Activated CD8-positive, alpha-beta memory T cell treated with anti-CD3 and anti-CD28 coated beads for 36 hours (primary cell): ENCODE data around the gene EMP2. TPM values are rescaled to one million over a fixed set of nuclear protein-coding genes. Genes with fewer than 3 reads are reported as not detected.
"Not testable (repeated sequence)": the region's sequence is repeated elsewhere in the genome, so short reads cannot be mapped to it uniquely, and the experiment has no call there.

Source experiments
- CTCF ChIA-PET: fragments of 350-600 bp; sonication (Branson Sonifier 250); formaldehyde crosslinking; loops from one replicate; lab custom pipeline; 2021; ENCODE audit warnings: antibody characterized with exemption; lab: Charles Lee
- POLR2A ChIA-PET: fragments of 350-600 bp; sonication (Branson Sonifier 250); formaldehyde crosslinking; loops from one replicate; lab custom pipeline; 2021; ENCODE audit warnings: antibody characterized with exemption; lab: Charles Lee
- total RNA-seq, 2 experiments: library from RNA; stranded (reverse); gene quantifications; one replicate each; pipeline ENCODE4 v1.2.3, GENCODE V29; 2021

Gene EMP2
- total RNA-seq, 2 experiments from 2014 or later: not detected

DNA sequence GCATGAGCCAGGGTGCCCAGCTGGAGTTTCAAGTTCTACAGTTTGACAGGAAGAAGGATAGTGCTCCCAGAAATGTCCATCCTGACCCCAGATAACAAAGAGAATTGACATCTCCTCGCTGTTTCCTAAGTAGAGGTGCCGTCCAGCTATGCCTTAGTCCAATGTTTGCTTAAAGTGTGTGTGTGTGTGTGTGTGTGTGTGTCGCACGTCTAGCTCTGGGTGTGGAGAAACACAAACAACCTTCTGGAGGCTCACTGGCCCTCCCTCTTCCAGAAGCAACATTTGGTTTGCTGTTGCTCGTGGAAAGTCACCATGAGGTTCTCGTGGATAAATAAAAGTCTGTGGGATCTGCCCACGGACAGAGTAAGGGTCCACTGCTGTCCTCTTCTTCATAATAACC is 22.1 kb downstream of the EMP2 start:
- POLR2A ChIA-PET: no interaction called here
- CTCF ChIA-PET: no interaction called here

DNA sequence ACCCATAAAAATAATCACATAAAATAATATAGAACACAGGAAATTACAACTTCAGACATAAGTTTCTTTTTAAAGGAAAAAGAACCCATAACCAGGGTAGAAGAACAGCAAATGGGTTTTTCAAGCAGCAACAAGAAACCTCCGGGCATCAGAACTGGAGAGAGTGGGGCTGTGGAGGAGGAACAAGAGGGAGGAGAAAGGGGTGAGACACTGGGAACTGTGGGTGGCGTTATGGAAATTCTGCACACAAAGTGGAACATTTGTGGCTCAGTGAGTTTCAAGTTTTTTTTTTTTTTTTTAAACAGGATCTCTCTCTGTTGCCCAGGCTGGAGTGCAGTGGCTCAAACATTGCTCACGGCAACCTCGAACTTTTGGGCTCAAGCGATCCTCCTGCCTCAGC is 22.6 kb downstream of the EMP2 start:
- CTCF ChIA-PET: no interaction called here
- POLR2A ChIA-PET: no interaction called here

DNA sequence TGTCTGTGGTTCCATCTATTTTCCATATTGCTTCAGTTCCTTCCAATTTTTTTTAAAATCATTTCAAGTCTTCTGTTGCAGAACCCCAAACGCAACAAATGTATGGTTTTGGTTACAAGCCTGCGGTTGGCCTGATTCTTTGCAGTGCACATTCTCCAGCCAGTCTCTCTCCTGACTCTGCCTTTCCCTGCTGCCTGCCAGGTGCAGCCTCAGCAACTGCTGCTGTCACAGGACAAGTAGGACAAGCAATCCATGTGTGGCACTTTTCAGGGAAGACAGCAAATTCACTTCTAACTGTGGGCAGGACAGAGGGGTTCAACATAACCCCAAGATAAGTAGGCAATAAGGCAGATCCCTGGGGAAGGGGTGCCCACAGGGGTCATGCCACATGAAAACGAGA is 24.2 kb downstream of the EMP2 start:
- CTCF ChIA-PET: no interaction called here
- POLR2A ChIA-PET: no interaction called here

DNA sequence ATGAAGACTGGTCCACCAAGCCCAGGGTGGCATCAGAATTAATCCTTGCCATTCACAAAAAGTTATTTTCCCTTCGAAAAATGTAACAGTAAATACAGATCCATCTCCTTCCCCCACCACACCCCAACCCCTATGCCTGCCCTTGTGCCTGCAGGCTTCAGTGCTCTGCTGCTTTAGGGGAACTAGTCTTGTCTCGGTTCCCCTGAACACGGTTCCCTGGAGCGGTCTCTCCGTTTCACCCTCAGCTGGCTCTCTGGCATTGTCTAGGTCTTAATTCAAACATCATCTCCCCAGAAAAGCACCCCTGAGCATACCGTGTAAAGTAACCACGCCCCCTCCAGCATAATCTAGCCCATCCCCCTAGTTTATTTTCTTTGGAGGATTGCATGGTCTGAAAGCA is 25.8 kb downstream of the EMP2 start:
- ChIA-PET POLR2A (no interaction called here), CTCF (interaction anchor here (0.7 kb wide), 1 partner anchor 287 kb away, joined by 3 read pairs; no protein-coding TSS in a partner anchor)

DNA sequence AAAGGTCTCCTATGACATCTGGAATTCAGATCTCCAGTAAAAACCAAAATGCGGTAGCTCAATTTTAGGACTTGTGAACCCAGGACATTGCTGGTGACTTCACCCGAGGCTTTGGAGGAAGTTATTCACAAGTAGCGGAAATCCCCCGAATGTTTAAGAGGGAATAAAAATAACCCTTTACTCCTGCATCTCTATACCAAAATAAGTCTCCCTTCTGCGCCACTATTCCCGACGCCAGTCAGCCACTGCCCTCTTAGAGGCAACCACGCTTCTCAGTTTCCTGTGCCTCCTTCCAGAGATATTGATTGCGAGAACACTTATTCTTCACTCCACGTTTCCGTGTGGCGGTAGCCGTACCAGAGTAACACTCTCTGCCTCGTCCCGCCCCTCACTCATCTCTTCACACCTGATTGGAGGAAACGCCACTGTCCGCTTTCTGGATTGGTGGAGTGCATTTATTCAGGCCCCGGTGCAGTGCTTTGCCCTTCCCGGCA is 27.4 kb downstream of the EMP2 start:
- ChIA-PET POLR2A (no interaction called here), CTCF (no interaction called here)

DNA sequence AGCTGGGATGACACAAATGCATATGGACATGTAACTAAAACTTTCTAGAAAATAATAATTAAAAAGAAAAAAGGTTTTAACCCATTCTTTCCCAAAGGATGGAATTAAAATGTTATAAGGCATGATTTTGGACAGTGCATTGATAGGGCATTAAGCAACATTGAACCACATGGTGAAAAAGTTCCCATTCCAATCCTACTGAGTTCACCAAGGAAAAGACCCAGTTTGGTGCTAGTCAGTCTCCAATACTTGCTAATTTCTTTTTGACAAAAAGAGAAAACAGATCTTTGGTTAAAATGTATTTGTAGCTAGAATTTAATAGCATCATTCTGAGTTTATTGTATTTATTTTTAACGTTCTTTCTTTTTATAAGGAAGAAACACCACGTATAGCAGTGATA is 28.1 kb downstream of the EMP2 start:
- POLR2A ChIA-PET: no interaction called here
- CTCF ChIA-PET: interaction anchor here (0.5 kb wide), 1 partner anchor 64 kb away, joined by 3 read pairs; no protein-coding TSS in a partner anchor

DNA sequence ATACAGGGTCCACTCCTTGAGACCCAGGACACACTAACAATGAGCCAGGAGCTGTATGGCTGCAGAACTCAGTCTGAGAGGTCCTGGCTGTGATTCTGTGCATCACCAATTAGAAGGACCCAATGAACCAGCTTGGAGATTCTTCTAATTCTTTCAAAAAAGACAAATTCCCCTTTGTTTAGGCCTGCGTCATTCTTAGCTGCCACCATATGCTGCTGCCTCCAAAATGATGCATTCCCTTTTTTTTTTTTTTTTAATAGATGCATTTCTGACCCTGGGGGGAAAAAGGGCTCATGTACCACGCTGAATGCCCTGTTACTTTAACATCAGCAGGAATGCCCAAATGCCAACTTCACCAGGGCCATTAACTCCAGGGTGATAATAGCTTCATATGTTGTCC is 28.5 kb downstream of the EMP2 start:
- POLR2A ChIA-PET: no interaction called here
- CTCF ChIA-PET: interaction anchor here (0.5 kb wide), 1 partner anchor 65 kb away, joined by 3 read pairs; no protein-coding TSS in a partner anchor

DNA sequence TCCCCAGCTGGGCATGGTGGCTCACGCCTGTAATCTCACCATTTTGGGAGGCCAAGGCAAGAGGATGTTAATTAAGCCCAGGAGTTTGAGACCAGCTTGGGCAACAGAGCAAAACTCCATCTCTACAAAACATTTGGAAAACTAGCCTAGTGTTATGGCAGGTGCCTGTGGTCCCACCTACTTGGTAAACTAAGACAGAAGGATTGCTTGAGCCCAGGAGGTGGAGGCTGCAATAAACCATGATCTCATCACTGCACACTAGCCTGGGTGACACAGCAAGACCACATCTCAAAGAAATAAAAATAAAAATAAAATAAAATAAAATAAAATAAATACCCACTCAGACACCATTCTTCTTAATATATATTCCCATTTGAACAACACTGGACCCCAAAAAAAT is 32.0 kb downstream of the EMP2 start:
- CTCF ChIA-PET: interaction anchor here (0.6 kb wide), 1 partner anchor 184 kb away, joined by 3 read pairs; no protein-coding TSS in a partner anchor
- POLR2A ChIA-PET: no interaction called here

DNA sequence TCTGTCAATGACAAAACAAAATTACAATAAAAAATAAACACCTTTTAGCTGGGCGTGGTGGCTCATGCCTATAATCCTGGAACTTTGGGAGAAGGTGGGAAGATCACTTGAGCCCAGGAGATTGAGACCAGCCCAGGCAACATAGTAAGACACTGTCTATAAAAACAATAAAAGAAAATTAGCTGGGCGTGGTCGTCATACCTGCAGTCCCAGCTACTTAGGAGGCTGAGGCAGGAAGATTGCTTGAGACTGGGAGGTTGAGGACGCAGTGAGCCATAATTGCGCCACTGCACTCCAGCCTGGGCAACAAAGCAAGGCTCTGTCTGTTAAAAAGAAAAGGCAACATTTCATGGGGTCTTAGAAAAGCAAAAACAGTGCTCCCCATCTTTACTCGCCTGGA is 32.7 kb downstream of the EMP2 start:
- ChIA-PET CTCF (no interaction called here), POLR2A (no interaction called here)

DNA sequence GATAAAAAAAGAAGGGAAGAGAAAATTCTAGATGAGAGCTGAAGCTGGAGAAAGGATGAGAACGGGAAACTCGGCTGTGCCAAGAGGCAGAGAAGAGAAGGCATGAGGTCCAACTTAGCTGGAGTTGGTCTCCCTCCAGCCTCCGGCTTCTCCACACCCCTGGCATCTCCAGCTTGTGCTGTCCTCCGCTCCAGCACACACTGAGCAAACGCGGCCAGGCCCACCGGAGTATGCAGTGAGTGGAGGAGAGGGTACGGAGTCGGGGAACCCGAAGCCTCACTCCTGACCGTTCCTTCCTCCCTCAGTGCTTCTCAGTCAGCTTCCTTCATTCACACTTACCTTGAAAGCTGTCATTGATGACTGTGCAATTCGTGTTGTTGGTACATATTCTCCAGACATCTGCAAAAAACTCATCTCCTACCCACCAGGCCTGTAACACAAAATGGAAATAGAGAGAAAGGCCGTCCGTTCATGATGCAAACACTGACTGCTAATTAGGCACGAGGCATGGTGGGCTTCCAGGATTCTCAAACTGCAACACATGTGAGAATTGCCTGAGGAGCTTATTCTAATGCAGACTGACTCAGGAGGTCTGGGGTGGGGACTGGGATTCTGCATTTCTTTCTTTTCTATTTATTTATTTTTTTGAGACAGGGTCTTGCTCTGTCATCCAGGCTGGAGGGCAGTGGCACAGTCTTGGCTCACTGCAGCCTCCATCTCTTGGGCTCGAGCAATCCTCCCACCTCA is 37.0 kb downstream of the EMP2 start:
- ChIA-PET POLR2A (no interaction called here), CTCF (no interaction called here)

DNA sequence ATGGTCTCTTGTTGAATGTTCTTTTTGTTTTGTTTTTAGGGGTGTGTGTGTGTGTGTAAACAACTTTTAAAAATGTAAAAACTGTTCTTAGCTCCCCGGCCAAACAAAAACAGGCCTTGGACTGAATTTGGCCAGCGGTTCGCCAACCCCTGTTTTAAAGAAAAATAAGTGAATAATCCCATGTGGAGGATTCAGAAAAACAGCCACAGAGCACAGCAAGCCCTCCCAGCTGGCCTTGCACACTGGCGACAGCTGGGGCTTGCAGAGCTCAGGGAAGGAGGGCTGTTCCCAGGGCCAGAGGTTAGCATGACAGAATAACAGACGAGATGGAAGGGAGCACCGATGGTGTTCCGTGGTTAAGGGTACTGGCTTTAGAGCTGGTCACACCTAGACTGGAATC is 39.0 kb downstream of the EMP2 start:
- CTCF ChIA-PET: no interaction called here
- POLR2A ChIA-PET: no interaction called here

DNA sequence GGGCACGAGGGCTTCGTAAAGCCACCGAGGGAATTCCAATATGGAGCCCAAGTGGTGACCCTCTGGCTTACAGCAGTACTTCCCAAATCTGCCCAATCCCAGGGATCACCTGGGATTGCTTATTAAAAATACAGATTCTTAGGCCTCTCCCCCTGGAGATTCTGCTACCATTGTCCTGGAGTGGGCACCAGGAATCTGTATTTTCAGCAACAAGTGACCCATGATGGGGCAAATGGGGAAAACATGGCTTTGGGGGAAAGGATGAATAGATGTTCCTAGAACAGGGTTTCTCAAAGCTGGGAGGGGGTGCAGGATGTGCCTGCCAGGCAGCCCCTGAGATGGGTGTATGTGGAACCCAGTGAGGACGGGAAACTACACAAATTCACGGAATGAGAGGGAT is 40.6 kb downstream of the EMP2 start:
- ChIA-PET POLR2A (no interaction called here), CTCF (no interaction called here)

DNA sequence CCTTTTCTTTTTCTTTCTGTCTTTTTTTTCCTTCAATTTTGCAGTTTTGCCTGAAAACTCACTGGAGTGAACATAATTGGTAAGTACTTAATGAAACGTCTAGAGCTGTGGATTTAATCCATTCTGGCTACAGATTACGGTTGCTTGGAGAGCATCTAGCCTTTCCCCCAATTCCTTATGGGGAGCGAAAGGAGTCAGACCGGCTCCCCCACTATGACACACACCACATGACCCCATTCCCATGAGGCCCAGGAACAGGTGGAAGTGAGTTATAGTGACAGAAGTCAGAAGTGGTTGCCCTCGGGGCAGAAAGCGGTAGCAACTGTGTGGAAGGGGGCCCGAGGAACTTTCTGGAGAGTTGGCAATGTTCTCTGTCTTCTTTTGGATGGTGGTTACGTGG is 41.2 kb downstream of the EMP2 start:
- ChIA-PET CTCF (interaction anchor here (1.1 kb wide), 1 partner anchor 380 kb away, joined by 3 read pairs; no protein-coding TSS in a partner anchor), POLR2A (no interaction called here)

DNA sequence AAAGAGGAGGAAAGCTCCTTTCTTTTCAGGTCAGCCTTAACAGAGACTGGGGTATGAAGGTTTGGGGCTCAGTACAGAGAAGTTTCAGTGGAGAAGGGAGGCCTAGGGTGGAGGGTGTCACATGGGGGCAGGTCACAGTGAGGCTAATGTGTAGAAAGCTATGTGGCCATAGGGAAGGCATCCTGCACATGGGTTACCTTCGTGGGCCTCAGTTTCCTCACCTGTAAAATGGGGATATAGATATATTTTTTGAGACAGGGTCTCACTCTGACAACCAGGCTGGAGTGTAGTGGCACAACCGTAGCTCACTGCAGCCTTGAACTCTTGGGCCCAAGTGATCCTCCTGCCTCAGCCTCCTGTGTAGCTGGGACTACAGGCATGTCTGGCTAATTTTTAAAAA is 41.8 kb downstream of the EMP2 start:
- ChIA-PET POLR2A (no interaction called here), CTCF (interaction anchor here (1.1 kb wide), 1 partner anchor 380 kb away, joined by 3 read pairs; no protein-coding TSS in a partner anchor)

DNA sequence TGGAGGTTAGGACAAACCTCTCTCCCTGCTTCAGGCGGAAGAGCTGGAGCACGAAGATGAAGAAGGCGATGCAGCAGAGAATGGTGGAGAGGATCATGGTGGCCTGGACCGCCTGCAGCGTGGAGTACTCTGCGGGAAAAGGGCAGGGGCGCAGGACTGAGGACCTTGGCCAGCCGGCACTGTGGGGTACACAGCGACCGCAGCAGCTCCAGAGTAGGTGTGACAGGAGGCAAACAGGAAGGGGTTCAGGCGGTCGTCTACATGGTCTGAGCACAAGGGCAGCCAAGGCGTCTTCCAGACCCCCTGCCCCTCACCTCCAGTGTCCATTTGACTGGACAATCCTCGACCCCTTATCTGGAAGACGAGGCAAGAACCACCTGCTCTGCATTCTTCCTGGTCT is 42.5 kb downstream of the EMP2 start:
- ChIA-PET POLR2A (no interaction called here), CTCF (interaction anchor here (1.1 kb wide), 1 partner anchor 381 kb away, joined by 3 read pairs; no protein-coding TSS in a partner anchor)

DNA sequence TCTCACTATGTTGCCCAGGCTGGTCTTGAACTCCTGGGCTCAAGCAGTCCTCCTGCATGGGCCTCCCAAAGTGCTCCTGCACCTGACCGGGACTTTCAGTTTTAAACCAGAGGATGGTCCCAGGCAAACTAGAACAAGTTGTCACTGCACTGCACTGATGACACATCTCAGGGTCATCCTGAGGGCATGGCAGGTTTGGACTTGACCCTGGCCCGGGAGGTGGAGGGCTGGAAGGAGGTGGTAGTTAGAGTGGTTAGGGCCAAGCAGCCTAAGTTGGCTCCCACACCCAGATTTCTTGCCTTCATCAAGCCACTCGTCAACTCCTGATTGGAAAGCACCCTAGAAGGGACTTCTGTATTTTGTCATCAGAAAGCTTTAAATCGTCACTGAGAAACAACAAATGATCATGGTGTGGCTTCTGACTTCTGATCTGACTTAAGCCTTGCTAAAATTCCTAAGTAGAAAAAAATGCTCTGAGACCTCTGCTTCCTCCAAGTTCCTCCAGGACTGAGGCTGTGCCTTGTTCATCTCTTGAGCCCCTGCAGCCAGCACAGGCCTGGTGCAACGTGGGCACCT is 43.5 kb downstream of the EMP2 start:
- ChIA-PET POLR2A (no interaction called here), CTCF (no interaction called here)

DNA sequence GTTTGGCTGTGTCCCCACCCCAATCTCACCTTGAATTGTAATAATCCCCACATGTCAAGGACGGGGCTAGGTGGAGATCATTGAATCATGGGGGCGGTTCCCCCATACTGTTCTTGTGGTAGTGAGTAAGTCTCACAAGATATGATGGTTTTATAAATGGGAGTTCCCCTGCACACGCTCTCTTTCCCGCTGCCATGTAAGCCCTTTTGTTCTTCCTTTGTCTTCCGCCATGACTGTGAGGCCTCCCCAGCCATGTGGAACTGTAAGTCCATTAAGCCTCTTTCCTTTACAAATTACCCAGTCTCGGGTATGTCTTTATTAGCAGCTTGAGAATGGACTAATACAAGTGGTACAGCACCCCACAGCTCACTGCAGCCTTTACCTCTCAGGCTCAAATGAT is 44.1 kb downstream of the EMP2 start:
- CTCF ChIA-PET, POLR2A ChIA-PET: not testable (repeated sequence)

DNA sequence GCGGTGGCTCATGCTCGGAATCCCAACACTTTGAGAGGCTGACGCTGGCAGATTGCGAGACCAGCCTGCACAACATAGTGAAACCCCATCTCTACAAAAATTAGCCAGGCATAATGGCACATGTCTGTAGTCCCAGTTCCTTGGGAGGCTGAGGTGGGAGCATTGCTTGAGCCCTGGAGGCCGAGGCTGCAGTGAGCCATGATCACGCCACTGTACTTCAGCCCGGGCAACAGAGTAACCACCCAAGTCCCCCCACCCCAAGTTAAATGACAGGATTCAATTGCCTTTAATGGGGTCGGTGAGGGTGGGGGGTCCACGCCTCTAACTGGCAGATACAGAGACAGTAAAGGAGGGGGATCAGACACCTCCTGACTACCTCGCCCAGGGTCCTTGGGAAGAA is 44.9 kb downstream of the EMP2 start:
- CTCF ChIA-PET: no interaction called here
- POLR2A ChIA-PET: no interaction called here

DNA sequence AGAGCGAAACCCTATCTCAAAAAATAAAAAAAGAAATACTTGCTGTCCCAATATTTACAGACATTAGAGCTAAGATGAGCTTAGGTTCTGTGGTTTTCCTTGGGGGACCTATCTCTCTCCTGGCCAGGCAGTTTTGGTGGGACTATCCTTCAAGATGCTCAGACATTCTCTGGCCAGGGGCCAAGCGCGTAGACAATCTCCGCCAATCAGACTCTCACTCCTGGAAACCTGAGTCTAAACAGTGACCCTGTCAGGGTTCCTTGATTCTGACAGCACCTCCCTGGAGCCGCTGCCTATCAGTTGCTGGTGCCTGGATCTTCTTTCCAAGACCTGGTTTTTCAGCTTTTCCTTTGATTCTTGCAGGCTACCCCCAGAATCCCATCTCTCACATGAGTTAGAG is 45.6 kb downstream of the EMP2 start:
- POLR2A ChIA-PET: no interaction called here
- CTCF ChIA-PET: no interaction called here

DNA sequence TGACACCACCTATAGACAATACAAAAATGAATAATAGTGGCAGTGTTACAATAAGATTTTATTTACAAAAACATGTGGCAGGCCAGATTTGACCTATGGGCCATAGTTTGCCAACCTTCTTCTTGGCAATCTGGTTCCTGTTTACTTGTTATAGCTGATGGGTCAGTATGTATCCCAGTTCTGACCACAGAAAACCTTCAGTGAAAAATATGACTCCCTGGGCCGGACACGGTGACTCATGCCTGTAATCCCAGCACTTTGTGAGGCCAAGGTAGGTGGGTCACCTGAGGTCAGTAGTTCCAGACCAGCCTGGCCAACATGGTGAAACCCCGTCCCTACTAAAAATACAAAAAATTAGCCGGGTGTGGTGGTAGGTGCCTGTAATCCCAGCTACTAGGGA is 46.8 kb downstream of the EMP2 start:
- POLR2A ChIA-PET, CTCF ChIA-PET: not testable (repeated sequence)

DNA sequence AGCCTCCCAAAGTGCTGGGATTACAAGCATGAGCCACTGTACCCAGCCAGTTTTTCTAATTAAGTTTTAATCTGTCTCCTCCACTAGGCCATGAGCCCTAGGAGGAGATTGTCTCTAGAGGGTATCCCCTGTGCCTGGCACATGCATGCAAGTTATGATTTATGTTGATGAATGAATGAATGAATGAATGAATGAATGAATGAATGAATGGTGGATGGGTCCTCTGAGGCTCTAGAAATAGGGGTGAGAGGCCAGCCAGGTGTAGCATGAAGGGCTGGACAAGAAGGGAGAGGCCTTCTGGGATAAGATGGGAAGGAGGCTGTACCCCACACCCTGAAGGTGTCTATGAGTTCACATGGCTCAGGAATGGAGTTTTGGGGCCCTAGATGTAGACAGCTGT is 48.8 kb downstream of the EMP2 start:
- POLR2A ChIA-PET: no interaction called here
- CTCF ChIA-PET: no interaction called here
